H1 (cell line): ENCODE data around the gene STX18. TPM values are rescaled to one million over a fixed set of nuclear protein-coding genes. Genes with fewer than 3 reads are reported as not detected.

ENCODE experiments used
- CTCF ChIA-PET: fragments of 300-600 bp; sonication (Branson Sonifier 250); formaldehyde crosslinking; loops from one replicate; lab custom pipeline; 2021; ENCODE audit not compliant: partially characterized antibody; lab: Charles Lee
- POLR2A ChIA-PET: fragments of 300-600 bp; sonication (Branson Sonifier 250); formaldehyde crosslinking; loops from one replicate; lab custom pipeline; 2021; ENCODE audit warnings: inconsistent platforms; ENCODE audit not compliant: partially characterized antibody; lab: Charles Lee
- DNase-seq, 2 experiments: peaks; one replicate each; pipeline versions ENCODE4 v3.0.0 to v3.0.0-alpha.2; 2010 to 2022; ENCODE audit warnings: low spot score in 2 of 2, low read depth in 1 of 2, mixed read lengths in 1 of 2
- FAIRE-seq: peaks from 2 replicates; lab custom pipeline; 2011; peaks lifted over from hg19 to GRCh38; lab: Jason Lieb, UNC
- H2AFZ ChIP-seq: 2 replicates; pipeline ENCODE4 v1.8.1; 2012; ENCODE audit warnings: low read length, inconsistent platforms
- H2AK5ac ChIP-seq: 2 replicates; pipeline ENCODE4 v1.6.1; 2013; ENCODE audit warnings: low read depth, low read length
- H2BK120ac ChIP-seq: replicated peaks from 2 replicates; pipeline ENCODE3; 2013; ENCODE audit warnings: low read depth, low read length, inconsistent platforms
- H2BK12ac ChIP-seq: 2 replicates; pipeline ENCODE4 v1.6.1; 2013; ENCODE audit warnings: low read depth, low read length
- H2BK15ac ChIP-seq: 2 replicates; pipeline ENCODE4 v1.6.1; 2013; ENCODE audit warnings: low read length
- H2BK20ac ChIP-seq: 2 replicates; pipeline ENCODE4 v1.6.1; 2013; ENCODE audit warnings: low read length
- H2BK5ac ChIP-seq: 2 replicates; pipeline ENCODE4 v1.6.1; 2013; ENCODE audit warnings: low read depth, low read length
- H3K14ac ChIP-seq: 2 replicates; pipeline ENCODE4 v1.6.1; 2013; ENCODE audit warnings: inconsistent platforms; ENCODE audit not compliant: insufficient read length
- H3K18ac ChIP-seq: 2 replicates; pipeline ENCODE4 v1.6.1; 2013; ENCODE audit warnings: low read length; ENCODE audit errors: extremely low read depth
- H3K23ac ChIP-seq: 2 replicates; pipeline ENCODE4 v1.6.1; 2013; ENCODE audit warnings: inconsistent platforms; ENCODE audit not compliant: insufficient read length
- H3K23me2 ChIP-seq: 2 replicates; pipeline ENCODE4 v1.6.1; 2013; ENCODE audit warnings: low read depth, low read length
- H3K27ac ChIP-seq: 2 replicates; pipeline ENCODE4 v1.6.1; 2011; ENCODE audit warnings: low read depth, low read length, inconsistent platforms
- H3K27me3 ChIP-seq, 4 experiments: replicated peaks in 1 of 4; 1 replicate in 1 of 4; 2 replicates in 3 of 4; pipeline versions ENCODE4 v1.6.1 to v1.8.1; 2011 to 2013; ENCODE audit warnings: low read length in 3 of 4, mild to moderate bottlenecking in 3 of 4, inconsistent platforms in 2 of 4, mixed read lengths in 2 of 4, moderate library complexity in 1 of 4; ENCODE audit not compliant: control insufficient read depth in 3 of 4, insufficient read depth in 3 of 4; ENCODE audit errors: extremely low read depth in 1 of 4
- H3K36me3 ChIP-seq, 4 experiments: 2 replicates each; pipeline versions ENCODE4 v1.6.1 to v1.8.1; 2011 to 2013; ENCODE audit warnings: mild to moderate bottlenecking in 4 of 4, low read length in 3 of 4, moderate library complexity in 2 of 4, control low read depth in 1 of 4, inconsistent platforms in 1 of 4; ENCODE audit not compliant: insufficient read depth in 4 of 4, control insufficient read depth in 2 of 4
- H3K4ac ChIP-seq: replicated peaks from 2 replicates; pipeline ENCODE3; 2013; ENCODE audit warnings: low read length, low read depth, mixed read lengths, inconsistent platforms; ENCODE audit not compliant: insufficient read length
- H3K4me1 ChIP-seq, 4 experiments: replicated peaks in 1 of 4; 1 replicate in 1 of 4; 2 replicates in 3 of 4; pipeline versions ENCODE4 v1.6.1 to v1.8.1; 2011 to 2013; ENCODE audit warnings: low read length in 3 of 4, inconsistent platforms in 2 of 4, mixed read lengths in 1 of 4; ENCODE audit not compliant: insufficient read depth in 4 of 4, control insufficient read depth in 3 of 4
- H3K4me2 ChIP-seq, 2 experiments: 2 replicates each; pipeline versions ENCODE4 v1.6.1 to v1.8.1; 2011 to 2013; ENCODE audit warnings: low read depth in 2 of 2, low read length in 2 of 2, control low read depth in 1 of 2, inconsistent platforms in 1 of 2, mild to moderate bottlenecking in 1 of 2; ENCODE audit not compliant: insufficient read depth in 1 of 2
- H3K4me3 ChIP-seq, 4 experiments: fragments of 200-600, 300-600 bp in 1 of 4; sonication (generic), shearing (Covaris generic), sonication (Bioruptor Twin) in 1 of 4; 2 replicates each; pipeline versions ENCODE4 v1.5.1 to v1.8.1; 2011 to 2016; ENCODE audit warnings: low read length in 4 of 4, low read depth in 3 of 4, control low read depth in 2 of 4, inconsistent platforms in 2 of 4, mild to moderate bottlenecking in 2 of 4, mixed read lengths in 1 of 4, moderate library complexity in 1 of 4; ENCODE audit not compliant: insufficient read depth in 2 of 4; ENCODE audit errors: extremely low read depth in 1 of 4
- H3K56ac ChIP-seq: replicated peaks from 2 replicates; pipeline ENCODE3; 2013; ENCODE audit warnings: low read depth, mild to moderate bottlenecking, mixed read lengths, low read length, inconsistent platforms; ENCODE audit not compliant: insufficient read length
- H3K79me1 ChIP-seq: 2 replicates; pipeline ENCODE4 v1.6.1; 2013; ENCODE audit warnings: low read depth, low read length, control low read depth
- H3K79me2 ChIP-seq, 2 experiments: 2 replicates each; pipeline versions ENCODE4 v1.6.1 to v1.8.1; 2012 to 2013; ENCODE audit warnings: low read length in 2 of 2, mild to moderate bottlenecking in 2 of 2, inconsistent platforms in 1 of 2; ENCODE audit not compliant: insufficient read depth in 2 of 2, control insufficient read depth in 1 of 2
- H3K9ac ChIP-seq, 4 experiments: replicated peaks in 1 of 4; 1 replicate in 1 of 4; 2 replicates in 3 of 4; pipeline versions ENCODE4 v1.6.1 to v1.8.1; 2011 to 2013; ENCODE audit warnings: low read depth in 3 of 4, low read length in 3 of 4, control low read depth in 2 of 4, mild to moderate bottlenecking in 2 of 4, moderate library complexity in 2 of 4, inconsistent platforms in 1 of 4; ENCODE audit errors: extremely low read depth in 1 of 4
- H3K9me3 ChIP-seq, 2 experiments: 2 replicates each; pipeline versions ENCODE4 v1.6.1 to v1.8.1; 2012 to 2013; ENCODE audit warnings: mild to moderate bottlenecking in 2 of 2, moderate library complexity in 2 of 2, control low read depth in 1 of 2, inconsistent platforms in 1 of 2, low read depth in 1 of 2, low read length in 1 of 2, mixed read lengths in 1 of 2; ENCODE audit not compliant: insufficient read depth in 2 of 2
- H4K20me1 ChIP-seq, 2 experiments: replicated peaks in 1 of 2; 2 replicates each; pipeline versions ENCODE3 to v1.8.1; 2011 to 2013; ENCODE audit warnings: inconsistent platforms in 2 of 2, low read length in 2 of 2, mild to moderate bottlenecking in 1 of 2; ENCODE audit not compliant: insufficient read depth in 2 of 2, control insufficient read depth in 1 of 2
- H4K5ac ChIP-seq: 2 replicates; pipeline ENCODE4 v1.6.1; 2013; ENCODE audit warnings: low read length, low read depth, mixed read lengths, inconsistent platforms; ENCODE audit not compliant: insufficient read length
- H4K8ac ChIP-seq: 2 replicates; pipeline ENCODE4 v1.8.0; 2013; ENCODE audit warnings: mild to moderate bottlenecking, moderate library complexity, low read length, inconsistent platforms; ENCODE audit not compliant: insufficient read depth; ENCODE audit errors: extremely low read depth
- H4K91ac ChIP-seq: replicated peaks from 2 replicates; pipeline ENCODE3; 2013; ENCODE audit warnings: low read length, mixed read lengths, inconsistent platforms; ENCODE audit not compliant: insufficient read length
- EZH2 ChIP-seq: fragments of 200-600 bp; sonication (generic); IDR thresholded peaks from 2 replicates; pipeline ENCODE4 v1.7.1; 2012; ENCODE audit warnings: low read depth, mild to moderate bottlenecking, moderate library complexity, low read length, inconsistent platforms; ENCODE audit not compliant: severe bottlenecking
- JUN ChIP-seq: IDR thresholded peaks from 2 replicates; pipeline ENCODE4 v1.6.1; 2011; ENCODE audit warnings: low read depth, mild to moderate bottlenecking, improper control_type of control experiment, low read length
- MAFK ChIP-seq: IDR thresholded peaks from 2 replicates; pipeline ENCODE4 v1.6.1; 2012; ENCODE audit warnings: low read depth, mild to moderate bottlenecking, improper control_type of control experiment, low read length
- RXRA ChIP-seq: IDR thresholded peaks from 2 replicates; pipeline ENCODE4 v1.6.1; 2011; ENCODE audit warnings: low read depth, mild to moderate bottlenecking, low read length, moderate library complexity; ENCODE audit not compliant: insufficient read depth
- TAF1 ChIP-seq: IDR thresholded peaks from 2 replicates; pipeline ENCODE4 v1.6.1; 2011; ENCODE audit warnings: mild to moderate bottlenecking, low read depth, low read length
- TAF7 ChIP-seq: optimal IDR thresholded peaks from 2 replicates; pipeline ENCODE3; 2011; ENCODE audit warnings: low read depth, mild to moderate bottlenecking, inconsistent platforms, low read length, moderate library complexity, borderline replicate concordance
- WGBS, 2 experiments: shearing (Covaris generic) in 1 of 2; methylation state at CpG; one replicate each; pipeline versions ENCODE4 v1.1.6 to v1.1.7; 2013 to 2015; ENCODE audit warnings: low lambda C conversion rate in 2 of 2, mixed read lengths in 2 of 2, inconsistent platforms in 1 of 2, low coverage in 1 of 2, missing lambda C conversion rate in 1 of 2; ENCODE audit not compliant: insufficient replicate concordance in 2 of 2, insufficient coverage in 1 of 2, insufficient read length in 1 of 2; ENCODE audit errors: extremely low coverage in 1 of 2, missing lambda C conversion rate in 1 of 2; 5-methylcytosine and 5-hydroxymethylcytosine counted together
- polyA plus RNA-seq, 7 experiments: library from polyadenylated mRNA; depleted of rRNA in 3 of 7; stranded (reverse) in 5 of 7; unstranded in 2 of 7; fragments of >200 nt in 5 of 7; fragments of 200-250 nt in 2 of 7; gene quantifications; 1 replicate in 5 of 7; 2 replicates in 1 of 7; 4 replicates in 1 of 7; pipeline versions ENCODE4 v1.2.1 to v1.2.3, GENCODE V29; 2011 to 2013; ENCODE audit warnings: missing spikeins in 2 of 7, mixed read lengths in 2 of 7
- total RNA-seq: library from RNA; stranded (reverse); fragmentation: NEBNext Ultra II Directional; extraction: Animal tissue kit (Norgen Biotek cat#: 25700); gene quantifications from 2 replicates; pipeline ENCODE4 v1.2.1, GENCODE V29; 2021
- TF ChIP-seq, protein P1 (sequence below): IDR thresholded peaks from 2 replicates; pipeline ENCODE4 v1.6.1; 2011; ENCODE audit warnings: low read length, improper control_type of control experiment
- TF ChIP-seq, protein P2 (sequence below): IDR thresholded peaks from 2 replicates; pipeline ENCODE4 v1.6.1; 2012; ENCODE audit warnings: inconsistent platforms
- TF ChIP-seq, protein P3 (sequence below): IDR thresholded peaks from 2 replicates; pipeline ENCODE4 v1.6.1; 2012; ENCODE audit warnings: low read length, inconsistent platforms

STX18 gene
- total and polyA plus RNA-seq, 2 of the 8 experiments (the other 6 are each of a cell fraction or from before 2014, with no cell fraction given): 14.6 to 18.3 TPM

DNA sequence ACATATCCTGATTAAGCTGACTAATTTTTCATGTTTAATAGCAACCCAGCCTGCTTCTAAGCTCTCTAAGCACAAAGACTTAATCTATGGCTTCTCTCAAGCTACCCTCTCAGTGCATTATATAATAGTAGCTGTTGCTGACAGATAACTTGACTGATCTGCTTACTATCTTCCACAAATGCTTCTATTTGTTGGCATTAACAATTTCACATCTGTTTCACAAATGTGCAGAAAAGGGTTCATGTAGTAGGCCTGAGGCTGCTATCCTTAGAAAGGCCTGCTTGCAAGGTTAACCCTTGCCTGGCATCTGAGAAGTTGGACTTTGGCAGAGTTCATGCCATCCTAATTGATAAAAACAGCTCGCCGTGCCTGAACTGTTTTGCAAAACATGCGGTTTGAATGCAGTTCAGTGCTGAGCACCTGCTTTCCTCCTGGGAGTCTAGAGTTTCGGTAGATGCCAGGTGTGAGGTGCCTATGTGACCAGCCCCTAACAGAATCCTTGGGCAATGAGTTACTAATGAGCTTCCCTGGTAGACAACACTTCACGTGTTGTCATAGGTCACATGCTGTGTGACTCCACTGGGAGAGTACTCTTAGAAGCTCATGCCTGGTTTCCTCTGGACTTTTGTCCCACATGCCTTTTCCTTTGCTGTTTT lies 86.5 kb downstream of the STX18 start:
- CTCF ChIA-PET: interaction anchor here (0.6 to 1.5 kb wide), 6 partner anchors 23 to 819 kb away, joined by 3 to 5 read pairs (median 4); no protein-coding TSS in a partner anchor
- Histone ChIP-seq H2AFZ (no peak overlapping the region), H2BK5ac (no peak overlapping the region), H2BK12ac (no peak overlapping the region; the same call in 1 of the 2 replicates), H3K4me1 (peaks cover 7 to 18% (median 12%) of the 10 kb centered on the region in 4 experiments; a peak in 6 of 7 replicates), H4K5ac (no peak overlapping the region), H2AK5ac (no peak overlapping the region), H2BK120ac (no peak overlapping the region), H3K79me1 (no peaks in the 10 kb centered on the region), H3K18ac (0 out of 2 replicates have a peak overlapping the region, but pooled peaks have one; percentile 0), H3K79me2 (no peaks in the 10 kb centered on the region), H3K4ac (no peak overlapping the region), H3K9me3 (no peaks in the 10 kb centered on the region), H2BK20ac (no peak overlapping the region), H3K36me3 (peaks cover 0 to 6% (median 2%) of the 10 kb centered on the region in 4 experiments; a peak in 4 of 8 replicates), H3K27me3 (no peaks in the 10 kb centered on the region), H3K14ac (no peak overlapping the region), H3K23ac (no peak overlapping the region), H4K91ac (no peak overlapping the region), H3K56ac (no peak overlapping the region), H2BK15ac (no peak overlapping the region), H3K23me2 (no peaks in the 10 kb centered on the region), H4K8ac (no peak overlapping the region), H3K9ac (no peak overlapping the region), H3K4me2 (no peak overlapping the region), H3K27ac (0 out of 2 replicates have a peak overlapping the region, but pooled peaks have one; percentile 0), H3K4me3 (no peak overlapping the region), H4K20me1 (no peaks in the 10 kb centered on the region)
- POLR2A ChIA-PET: no interaction called here
- DNase-seq (no peak), FAIRE-seq (no peak)
- WGBS, 2 experiments: 93% methylated on average over 5 of the region's 5 CpGs; no CpG with 5 or more reads in 1 of the 2 experiments
- TF ChIP-seq EZH2 (no peak), RXRA (no peak), TAF1 (no peak), MAFK (no peak), TAF7 (no peak), JUN (no peak)
- TF ChIP-seq, protein P1, sequence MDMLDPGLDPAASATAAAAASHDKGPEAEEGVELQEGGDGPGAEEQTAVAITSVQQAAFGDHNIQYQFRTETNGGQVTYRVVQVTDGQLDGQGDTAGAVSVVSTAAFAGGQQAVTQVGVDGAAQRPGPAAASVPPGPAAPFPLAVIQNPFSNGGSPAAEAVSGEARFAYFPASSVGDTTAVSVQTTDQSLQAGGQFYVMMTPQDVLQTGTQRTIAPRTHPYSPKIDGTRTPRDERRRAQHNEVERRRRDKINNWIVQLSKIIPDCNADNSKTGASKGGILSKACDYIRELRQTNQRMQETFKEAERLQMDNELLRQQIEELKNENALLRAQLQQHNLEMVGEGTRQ: no peak
- TF ChIP-seq, protein P2, sequence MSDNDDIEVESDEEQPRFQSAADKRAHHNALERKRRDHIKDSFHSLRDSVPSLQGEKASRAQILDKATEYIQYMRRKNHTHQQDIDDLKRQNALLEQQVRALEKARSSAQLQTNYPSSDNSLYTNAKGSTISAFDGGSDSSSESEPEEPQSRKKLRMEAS: no peak
- TF ChIP-seq, protein P3, sequence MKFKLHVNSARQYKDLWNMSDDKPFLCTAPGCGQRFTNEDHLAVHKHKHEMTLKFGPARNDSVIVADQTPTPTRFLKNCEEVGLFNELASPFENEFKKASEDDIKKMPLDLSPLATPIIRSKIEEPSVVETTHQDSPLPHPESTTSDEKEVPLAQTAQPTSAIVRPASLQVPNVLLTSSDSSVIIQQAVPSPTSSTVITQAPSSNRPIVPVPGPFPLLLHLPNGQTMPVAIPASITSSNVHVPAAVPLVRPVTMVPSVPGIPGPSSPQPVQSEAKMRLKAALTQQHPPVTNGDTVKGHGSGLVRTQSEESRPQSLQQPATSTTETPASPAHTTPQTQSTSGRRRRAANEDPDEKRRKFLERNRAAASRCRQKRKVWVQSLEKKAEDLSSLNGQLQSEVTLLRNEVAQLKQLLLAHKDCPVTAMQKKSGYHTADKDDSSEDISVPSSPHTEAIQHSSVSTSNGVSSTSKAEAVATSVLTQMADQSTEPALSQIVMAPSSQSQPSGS: no peak
